ENCODE results near the gene ORC3. TPM values are rescaled to one million over a fixed set of nuclear protein-coding genes. Genes with fewer than 3 reads are reported as not detected.
A peak's percentile ranks its signal among the peaks of the same experiment; 100 is the strongest.

Gene ORC3
- total RNA-seq, 1 donor from 2014 or later, result 21.4 TPM

GRCh38 chr6:87575423-87575822 lies 14.5 kb upstream of the ORC3 start:
- Mint-ChIP-seq H3K4me1 (ENCODE audit: unreplicated experiment) (peaks cover 78% of the 10 kb centered on the region), H3K27me3 (ENCODE audit: unreplicated experiment) (no peaks in the 10 kb centered on the region), H3K27ac (ENCODE audit: unreplicated experiment) (peak overlapping the region; percentile 69), H3K36me3 (ENCODE audit: unreplicated experiment) (peaks cover 8% of the 10 kb centered on the region), H3K4me3 (ENCODE audit: unreplicated experiment) (no peak overlapping the region), H3K9me3 (ENCODE audit: unreplicated experiment) (peaks cover 3% of the 10 kb centered on the region)
- no peak for TF ChIP-seq CTCF (IDR thresholded peaks at IDR 0.05)
- no peak for DNase-seq (ENCODE audit: extremely low spot score, unreplicated experiment)

GRCh38 chr6:87583822-87584221 lies 6.1 kb upstream of the ORC3 start:
- H3K36me3 Mint-ChIP-seq (ENCODE audit: unreplicated experiment), result peaks cover 25% of the 10 kb centered on the region
- no peak overlapping the region for H3K27ac Mint-ChIP-seq (ENCODE audit: unreplicated experiment)
- no peaks in the 10 kb centered on the region for H3K9me3 Mint-ChIP-seq (ENCODE audit: unreplicated experiment)
- peaks cover 41% of the 10 kb centered on the region for H3K4me1 Mint-ChIP-seq (ENCODE audit: unreplicated experiment)
- no peaks in the 10 kb centered on the region for H3K27me3 Mint-ChIP-seq (ENCODE audit: unreplicated experiment)
- no peak for DNase-seq (ENCODE audit: extremely low spot score, unreplicated experiment)
- TF ChIP-seq CTCF (IDR thresholded peaks at IDR 0.05), result no peak
- H3K4me3 Mint-ChIP-seq (ENCODE audit: unreplicated experiment), result no peak overlapping the region

- Mint-ChIP-seq H3K27me3 (ENCODE audit: unreplicated experiment) (no peaks in the 10 kb centered on the region), H3K36me3 (ENCODE audit: unreplicated experiment) (peaks cover 16% of the 10 kb centered on the region), H3K27ac (ENCODE audit: unreplicated experiment) (no peak overlapping the region), H3K4me1 (ENCODE audit: unreplicated experiment) (peaks cover 46% of the 10 kb centered on the region), H3K9me3 (ENCODE audit: unreplicated experiment) (no peaks in the 10 kb centered on the region), H3K4me3 (ENCODE audit: unreplicated experiment) (no peak overlapping the region)
- DNase-seq (ENCODE audit: extremely low spot score, unreplicated experiment), result no peak
- TF ChIP-seq CTCF (IDR thresholded peaks at IDR 0.05), result no peak
These were observed 3.4 kb upstream of the ORC3 start for GRCh38 chr6:87586371-87587077.

GRCh38 chr6:87588756-87589407 lies 1.1 kb upstream of the ORC3 start:
- H3K4me3 Mint-ChIP-seq (ENCODE audit: unreplicated experiment), result peak overlapping the region; percentile 84
- no peaks in the 10 kb centered on the region for H3K27me3 Mint-ChIP-seq (ENCODE audit: unreplicated experiment)
- TF ChIP-seq CTCF (IDR thresholded peaks at IDR 0.05), result no peak
- DNase-seq (ENCODE audit: extremely low spot score, unreplicated experiment), result no peak
- peaks cover 4% of the 10 kb centered on the region for H3K36me3 Mint-ChIP-seq (ENCODE audit: unreplicated experiment)
- no peaks in the 10 kb centered on the region for H3K9me3 Mint-ChIP-seq (ENCODE audit: unreplicated experiment)
- H3K27ac Mint-ChIP-seq (ENCODE audit: unreplicated experiment), result peak overlapping the region; percentile 93
- H3K4me1 Mint-ChIP-seq (ENCODE audit: unreplicated experiment), result peaks cover 49% of the 10 kb centered on the region

GRCh38 chr6:87590417-87590880 lies 514 bp downstream of the ORC3 start:
- no peak for DNase-seq (ENCODE audit: extremely low spot score, unreplicated experiment)
- H3K4me1 Mint-ChIP-seq (ENCODE audit: unreplicated experiment), result peaks cover 45% of the 10 kb centered on the region
- H3K4me3 Mint-ChIP-seq (ENCODE audit: unreplicated experiment), result peak overlapping the region; percentile 84
- H3K9me3 Mint-ChIP-seq (ENCODE audit: unreplicated experiment), result no peaks in the 10 kb centered on the region
- H3K27ac Mint-ChIP-seq (ENCODE audit: unreplicated experiment), result peak overlapping the region; percentile 93
- no peak for TF ChIP-seq CTCF (IDR thresholded peaks at IDR 0.05)
- peaks cover 11% of the 10 kb centered on the region for H3K36me3 Mint-ChIP-seq (ENCODE audit: unreplicated experiment)
- no peaks in the 10 kb centered on the region for H3K27me3 Mint-ChIP-seq (ENCODE audit: unreplicated experiment)
